Activated naive CD8-positive, alpha-beta T cell treated with anti-CD3 and anti-CD28 coated beads for 36 hours (primary cell): ENCODE data around the gene EEFSEC. TPM values are rescaled to one million over a fixed set of nuclear protein-coding genes. Genes with fewer than 3 reads are reported as not detected.
A peak's percentile ranks its signal among the peaks of the same experiment; 100 is the strongest.

ENCODE experiments used
- DNase-seq: peaks from one replicate; pipeline ENCODE4 v3.0.0; 2021
- H3K27ac Mint-ChIP-seq: one replicate; pipeline ENCODE4 v1.8.0; 2022; ENCODE audit warnings: mild to moderate bottlenecking, moderate library complexity, mixed read lengths
- H3K27me3 Mint-ChIP-seq: one replicate; pipeline ENCODE4 v1.8.0; 2022; ENCODE audit warnings: mild to moderate bottlenecking, mixed read lengths
- H3K36me3 Mint-ChIP-seq: one replicate; pipeline ENCODE4 v1.8.0; 2021; ENCODE audit warnings: mild to moderate bottlenecking, mixed read lengths
- H3K4me1 Mint-ChIP-seq: one replicate; pipeline ENCODE4 v1.8.0; 2021; ENCODE audit warnings: mixed read lengths
- H3K4me3 Mint-ChIP-seq: one replicate; pipeline ENCODE4 v1.8.0; 2022; ENCODE audit warnings: mild to moderate bottlenecking, moderate library complexity, mixed read lengths
- H3K9me3 Mint-ChIP-seq: one replicate; pipeline ENCODE4 v1.8.0; 2022; ENCODE audit warnings: mixed read lengths
- total RNA-seq, 2 experiments: library from RNA; stranded (reverse); gene quantifications; one replicate each; pipeline ENCODE4 v1.2.3, GENCODE V29; 2021

EEFSEC gene
- total RNA-seq, 2 experiments from 2014 or later: 22.4 to 23.9 TPM

GRCh38 chr3:128301186-128302023 lies 148.1 kb downstream of the EEFSEC start:
- Mint-ChIP-seq H3K4me1 (peaks cover 18% of the 10 kb centered on the region), H3K36me3 (peaks cover 20% of the 10 kb centered on the region), H3K27ac (no peak overlapping the region), H3K4me3 (no peak overlapping the region), H3K9me3 (peaks cover 3% of the 10 kb centered on the region), H3K27me3 (no peaks in the 10 kb centered on the region)
- DNase-seq: no peak

GRCh38 chr3:128306481-128306880 lies 153.2 kb downstream of the EEFSEC start:
- peaks cover 7% of the 10 kb centered on the region for H3K4me1 Mint-ChIP-seq
- H3K27ac Mint-ChIP-seq: no peak overlapping the region
- peaks cover 25% of the 10 kb centered on the region for H3K36me3 Mint-ChIP-seq
- DNase-seq: no peak
- H3K27me3 Mint-ChIP-seq: no peaks in the 10 kb centered on the region
- no peak overlapping the region for H3K4me3 Mint-ChIP-seq
- H3K9me3 Mint-ChIP-seq: no peaks in the 10 kb centered on the region

GRCh38 chr3:128307029-128307633 lies 153.8 kb downstream of the EEFSEC start:
- no peaks in the 10 kb centered on the region for H3K27me3 Mint-ChIP-seq

GRCh38 chr3:128307781-128308469 lies 154.6 kb downstream of the EEFSEC start:
- H3K9me3 Mint-ChIP-seq: no peaks in the 10 kb centered on the region
- no peak for DNase-seq
- peaks cover 7% of the 10 kb centered on the region for H3K4me1 Mint-ChIP-seq
- H3K27me3 Mint-ChIP-seq: no peaks in the 10 kb centered on the region
- peaks cover 29% of the 10 kb centered on the region for H3K36me3 Mint-ChIP-seq
- no peak overlapping the region for H3K27ac Mint-ChIP-seq
- H3K4me3 Mint-ChIP-seq: no peak overlapping the region

More at GRCh38 chr3:128307029-128307633, 153.8 kb downstream of the EEFSEC start:
- H3K9me3 Mint-ChIP-seq: no peaks in the 10 kb centered on the region
- peaks cover 29% of the 10 kb centered on the region for H3K36me3 Mint-ChIP-seq
- H3K4me1 Mint-ChIP-seq: peaks cover 7% of the 10 kb centered on the region
- H3K4me3 Mint-ChIP-seq: no peak overlapping the region
- H3K27ac Mint-ChIP-seq: no peak overlapping the region
- no peak for DNase-seq

- no peak for DNase-seq
- H3K36me3 Mint-ChIP-seq: peaks cover 23% of the 10 kb centered on the region
- no peaks in the 10 kb centered on the region for H3K27me3 Mint-ChIP-seq
- peaks cover 7% of the 10 kb centered on the region for H3K4me1 Mint-ChIP-seq
- no peak overlapping the region for H3K27ac Mint-ChIP-seq
- no peaks in the 10 kb centered on the region for H3K9me3 Mint-ChIP-seq
- no peak overlapping the region for H3K4me3 Mint-ChIP-seq
Measured at GRCh38 chr3:128309026-128309425, 155.7 kb downstream of the EEFSEC start.

- Mint-ChIP-seq H3K27ac (no peak overlapping the region), H3K4me1 (peaks cover 12% of the 10 kb centered on the region), H3K27me3 (no peaks in the 10 kb centered on the region), H3K9me3 (no peaks in the 10 kb centered on the region), H3K36me3 (peaks cover 18% of the 10 kb centered on the region), H3K4me3 (no peak overlapping the region)
- no peak for DNase-seq
Measured at GRCh38 chr3:128310286-128311058, 157.2 kb downstream of the EEFSEC start.

- H3K27ac Mint-ChIP-seq: no peak overlapping the region
- peaks cover 22% of the 10 kb centered on the region for H3K36me3 Mint-ChIP-seq
- H3K9me3 Mint-ChIP-seq: no peaks in the 10 kb centered on the region
- no peak for DNase-seq
- H3K4me3 Mint-ChIP-seq: no peak overlapping the region
- no peaks in the 10 kb centered on the region for H3K27me3 Mint-ChIP-seq
- peaks cover 18% of the 10 kb centered on the region for H3K4me1 Mint-ChIP-seq
Measured at GRCh38 chr3:128311441-128311844, 158.2 kb downstream of the EEFSEC start.

- Mint-ChIP-seq H3K27me3 (no peaks in the 10 kb centered on the region), H3K9me3 (no peaks in the 10 kb centered on the region), H3K36me3 (peaks cover 28% of the 10 kb centered on the region), H3K4me1 (peaks cover 26% of the 10 kb centered on the region), H3K27ac (no peak overlapping the region), H3K4me3 (no peak overlapping the region)
- no peak for DNase-seq
Measured at GRCh38 chr3:128312271-128312670, 159.0 kb downstream of the EEFSEC start.

- H3K9me3 Mint-ChIP-seq: no peaks in the 10 kb centered on the region
- no peaks in the 10 kb centered on the region for H3K27me3 Mint-ChIP-seq
- peaks cover 28% of the 10 kb centered on the region for H3K36me3 Mint-ChIP-seq
- H3K27ac Mint-ChIP-seq: no peak overlapping the region
- no peak overlapping the region for H3K4me3 Mint-ChIP-seq
- no peak for DNase-seq
- H3K4me1 Mint-ChIP-seq: peaks cover 32% of the 10 kb centered on the region
Measured at GRCh38 chr3:128313071-128313725, 159.9 kb downstream of the EEFSEC start.

- no peak for DNase-seq
- Mint-ChIP-seq H3K9me3 (no peaks in the 10 kb centered on the region), H3K27ac (no peak overlapping the region), H3K36me3 (peaks cover 24% of the 10 kb centered on the region), H3K4me3 (no peak overlapping the region), H3K27me3 (no peaks in the 10 kb centered on the region), H3K4me1 (peaks cover 32% of the 10 kb centered on the region)
Measured at GRCh38 chr3:128313935-128314334, 160.7 kb downstream of the EEFSEC start.

GRCh38 chr3:128315313-128315712 lies 162.0 kb downstream of the EEFSEC start:
- Mint-ChIP-seq H3K4me3 (no peak overlapping the region), H3K27ac (no peak overlapping the region), H3K9me3 (no peaks in the 10 kb centered on the region), H3K27me3 (no peaks in the 10 kb centered on the region), H3K4me1 (peaks cover 32% of the 10 kb centered on the region), H3K36me3 (peaks cover 19% of the 10 kb centered on the region)
- DNase-seq: no peak

GRCh38 chr3:128316481-128316891 lies 163.2 kb downstream of the EEFSEC start:
- H3K4me1 Mint-ChIP-seq: peaks cover 36% of the 10 kb centered on the region
- H3K4me3 Mint-ChIP-seq: peak overlapping the region; percentile 11
- H3K36me3 Mint-ChIP-seq: peaks cover 17% of the 10 kb centered on the region
- no peaks in the 10 kb centered on the region for H3K9me3 Mint-ChIP-seq
- no peaks in the 10 kb centered on the region for H3K27me3 Mint-ChIP-seq
- peak overlapping the region; percentile 80 for H3K27ac Mint-ChIP-seq
- DNase-seq: peak; percentile 55

GRCh38 chr3:128317101-128317697 lies 163.9 kb downstream of the EEFSEC start:
- Mint-ChIP-seq H3K4me3 (no peak overlapping the region), H3K4me1 (peaks cover 36% of the 10 kb centered on the region), H3K36me3 (peaks cover 13% of the 10 kb centered on the region), H3K27ac (peak overlapping the region; percentile 80), H3K9me3 (no peaks in the 10 kb centered on the region), H3K27me3 (no peaks in the 10 kb centered on the region)
- DNase-seq: no peak

GRCh38 chr3:128317698-128318231 lies 164.5 kb downstream of the EEFSEC start:
- Mint-ChIP-seq H3K4me3 (no peak overlapping the region), H3K9me3 (no peaks in the 10 kb centered on the region), H3K27ac (peak overlapping the region; percentile 80), H3K4me1 (peaks cover 36% of the 10 kb centered on the region), H3K27me3 (no peaks in the 10 kb centered on the region), H3K36me3 (peaks cover 13% of the 10 kb centered on the region)
- no peak for DNase-seq
